ENCODE data around the gene MTARC2. TPM values are rescaled to one million over a fixed set of nuclear protein-coding genes. Genes with fewer than 3 reads are reported as not detected.

Gene MTARC2
- total and polyA plus RNA-seq, 2 of the 13 experiments (the other 11 are each of a cell fraction or from before 2014, with no cell fraction given) = 8.5 to 10.1 TPM

DNA sequence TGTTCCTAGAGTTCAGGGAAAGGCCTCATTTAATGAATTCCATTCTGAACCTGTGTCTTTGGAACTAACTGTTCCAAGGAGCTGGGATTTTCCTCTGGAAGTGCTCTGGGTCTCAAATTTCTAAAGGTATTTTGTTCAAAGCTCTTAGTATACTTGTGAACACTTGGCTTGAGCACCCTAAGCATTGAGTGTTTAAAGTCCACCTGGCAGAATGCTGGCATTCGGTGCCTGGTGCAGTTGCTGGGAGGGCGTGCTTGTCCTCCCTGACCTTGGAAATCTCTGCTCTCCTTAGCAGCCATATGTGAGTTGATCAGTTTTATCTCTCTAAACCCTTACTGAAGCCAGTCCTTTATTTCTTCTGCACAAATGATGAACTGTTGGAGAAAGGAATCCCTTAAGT, 3.0 kb downstream of the MTARC2 start:
- Histone ChIP-seq H3K4me1 (ENCODE audit: insufficient read depth, low read length) (peaks cover 57% of the 10 kb centered on the region), H3K4me2 (ENCODE audit: low read depth, low read length) (peak overlapping the region; percentile 95), H3K9ac (ENCODE audit: insufficient read depth, low read depth, low read length) (no peak overlapping the region), H3K36me3 (replicated peaks in 1 of 2; ENCODE audit: control insufficient read depth in 1 of 2, insufficient read depth in 2 of 2, low read length in 2 of 2) (peaks cover 7 to 20% of the 10 kb centered on the region in 2 experiments), H3K4me3 (replicated peaks in 1 of 3; ENCODE audit: insufficient read depth in 1 of 3, low read depth in 2 of 3, low read length in 3 of 3) (no peak overlapping the region; a peak in 1 of 6 replicates), H3K27ac (ENCODE audit: extremely low read length, insufficient read depth, low read length) (no peak overlapping the region), H3K79me2 (ENCODE audit: insufficient read depth, low read length) (peaks cover 23% of the 10 kb centered on the region), H4K20me1 (ENCODE audit: insufficient read depth, low read length) (no peaks in the 10 kb centered on the region), H3K27me3 (ENCODE audit: control insufficient read depth in 1 of 2, insufficient read depth in 2 of 2, low read length in 2 of 2) (peaks cover 0 to 14% of the 10 kb centered on the region in 2 experiments; a peak in 2 of 5 replicates), H3K9me3 (ENCODE audit: low read length) (no peaks in the 10 kb centered on the region), H2AFZ (ENCODE audit: low read length) (no peak overlapping the region)
- FAIRE-seq (no peak), ATAC-seq (no peak), DNase-seq (ENCODE audit: low spot score) (no peak)
- WGBS (ENCODE audit: low lambda C conversion rate) = 48% methylated on average over 2 of the region's 2 CpGs
- intact Hi-C loops (cut with micrococcal nuclease; ENCODE audit: unreplicated experiment) = no loop called here
- ChIA-PET POLR2A (interaction anchor here (2.0 kb wide), 1 partner anchor 16 kb away, joined by 5 read pairs; no protein-coding TSS in a partner anchor), CTCF (ENCODE audit: low intra/inter-chr PET ratio, low total read pairs) (no interaction called here)
- TF ChIP-seq PTBP1 (IDR thresholded peaks at IDR 0.05; ENCODE audit: low read depth, low read length, poor library complexity, severe bottlenecking) (no peak), HNF4A (CRISPR knock-in tag; IDR thresholded peaks at IDR 0.05) (peak; percentile 53)
- TF ChIP-seq, protein P1, sequence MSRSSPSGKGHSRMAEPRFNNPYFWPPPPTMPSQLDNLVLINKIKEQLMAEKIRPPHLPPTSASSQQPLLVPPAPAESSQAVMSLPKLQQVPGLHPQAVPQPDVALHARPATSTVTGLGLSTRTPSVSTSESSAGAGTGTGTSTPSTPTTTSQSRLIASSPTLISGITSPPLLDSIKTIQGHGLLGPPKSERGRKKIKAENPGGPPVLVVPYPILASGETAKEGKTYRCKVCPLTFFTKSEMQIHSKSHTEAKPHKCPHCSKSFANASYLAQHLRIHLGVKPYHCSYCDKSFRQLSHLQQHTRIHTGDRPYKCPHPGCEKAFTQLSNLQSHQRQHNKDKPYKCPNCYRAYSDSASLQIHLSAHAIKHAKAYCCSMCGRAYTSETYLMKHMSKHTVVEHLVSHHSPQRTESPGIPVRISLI (CRISPR knock-in tag; IDR thresholded peaks at IDR 0.05; ENCODE audit: borderline replicate concordance) = no peak
- BruUV-seq (replicated peaks) = no TSS peak
- in situ Hi-C loops (cut with HindIII; ENCODE audit: extremely low pct_ligation_motif_present, low pct_unique_long_range_greater_than_20kb) = no loop called here

DNA sequence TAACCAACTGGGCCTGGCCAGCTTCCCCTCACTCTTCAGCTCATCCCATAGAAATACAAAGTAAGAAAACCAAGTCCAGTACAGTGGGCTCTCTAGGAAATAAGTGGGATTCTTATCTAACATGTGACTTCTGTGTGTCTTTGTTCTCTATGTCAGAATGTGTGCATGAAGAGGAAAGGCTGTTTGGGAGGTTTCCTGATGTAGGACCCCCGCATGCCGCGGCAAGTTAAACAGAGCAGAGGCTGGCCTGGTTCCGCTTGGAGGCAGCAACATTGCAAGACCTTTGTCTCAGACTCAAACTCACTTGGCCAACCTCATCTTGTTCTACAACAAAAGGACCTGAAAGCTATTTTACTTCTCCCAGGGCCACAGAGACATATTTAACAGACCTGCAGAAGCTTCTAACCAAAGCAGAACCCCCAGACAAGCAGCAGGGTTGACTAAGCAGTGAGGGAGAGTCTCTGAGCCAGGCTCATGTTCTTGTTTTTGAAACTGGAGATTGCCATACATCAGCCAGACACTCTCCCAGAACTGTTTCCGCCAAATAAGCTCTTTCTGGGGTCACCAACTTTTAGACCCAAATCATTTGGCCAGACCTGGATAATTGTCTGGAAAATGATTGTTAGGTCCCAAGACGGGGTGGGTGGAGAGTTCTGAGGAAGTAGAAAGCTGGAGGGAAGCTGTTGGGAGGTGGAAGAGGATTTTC, 6.2 kb downstream of the MTARC2 start:
- FAIRE-seq (no peak), DNase-seq (ENCODE audit: low spot score) (no peak), ATAC-seq (no peak)
- peaks cover 9 to 21% of the 10 kb centered on the region in 2 experiments for H3K36me3 ChIP-seq (replicated peaks in 1 of 2; ENCODE audit: control insufficient read depth in 1 of 2, insufficient read depth in 2 of 2, low read length in 2 of 2)
- ChIA-PET CTCF (ENCODE audit: low intra/inter-chr PET ratio, low total read pairs) (no interaction called here), POLR2A (no interaction called here)
- H4K20me1 ChIP-seq (ENCODE audit: insufficient read depth, low read length) = no peaks in the 10 kb centered on the region
- no TSS peak for BruUV-seq (replicated peaks)
- H3K9ac ChIP-seq (ENCODE audit: insufficient read depth, low read depth, low read length) = no peak overlapping the region
- in situ Hi-C loops (cut with HindIII; ENCODE audit: extremely low pct_ligation_motif_present, low pct_unique_long_range_greater_than_20kb) (no loop called here), intact Hi-C loops (cut with micrococcal nuclease; ENCODE audit: unreplicated experiment) (no loop called here)
- no peaks in the 10 kb centered on the region for H3K27me3 ChIP-seq (ENCODE audit: control insufficient read depth in 1 of 2, insufficient read depth in 2 of 2, low read length in 2 of 2)
- H3K4me1 ChIP-seq (ENCODE audit: insufficient read depth, low read length) = peaks cover 31% of the 10 kb centered on the region
- peaks cover 19% of the 10 kb centered on the region for H3K79me2 ChIP-seq (ENCODE audit: insufficient read depth, low read length)
- H3K4me2 ChIP-seq (ENCODE audit: low read depth, low read length) = no peak overlapping the region
- no peak overlapping the region for H2AFZ ChIP-seq (ENCODE audit: low read length)
- H3K4me3 ChIP-seq (replicated peaks in 1 of 3; ENCODE audit: insufficient read depth in 1 of 3, low read depth in 2 of 3, low read length in 3 of 3) = no peak overlapping the region
- WGBS (ENCODE audit: low lambda C conversion rate) = 93% methylated on average over 4 of the region's 6 CpGs
- TF ChIP-seq MXI1 (IDR thresholded peaks at IDR 0.05; ENCODE audit: borderline replicate concordance, low read depth, low read length) (no peak), HOXA7 (CRISPR knock-in tag; IDR thresholded peaks at IDR 0.05) (no peak), ZNF749 (CRISPR knock-in tag; IDR thresholded peaks at IDR 0.05; ENCODE audit: borderline replicate concordance) (no peak), ZNF225 (CRISPR knock-in tag; IDR thresholded peaks at IDR 0.05) (no peak), ZNF549 (CRISPR knock-in tag; IDR thresholded peaks at IDR 0.05) (no peak), ZNF629 (CRISPR knock-in tag; conservative IDR thresholded peaks at IDR 0.05) (no peak), KDM6A (CRISPR knock-in tag; IDR thresholded peaks at IDR 0.05; ENCODE audit: low read depth) (no peak), ZNF615 (CRISPR knock-in tag; IDR thresholded peaks at IDR 0.05; ENCODE audit: borderline replicate concordance) (no peak), ZC3H4 (CRISPR knock-in tag; IDR thresholded peaks at IDR 0.05; ENCODE audit: borderline replicate concordance) (no peak), TCF12 (IDR thresholded peaks at IDR 0.05) (no peak), TCF12 (CRISPR knock-in tag; IDR thresholded peaks at IDR 0.05) (no peak)
- no peak overlapping the region for H3K27ac ChIP-seq (ENCODE audit: extremely low read length, insufficient read depth, low read length)
- H3K9me3 ChIP-seq (ENCODE audit: low read length) = no peaks in the 10 kb centered on the region

Data from HepG2 (cell line).